HG03097 (cell line): ENCODE results near the gene RNF32.
"Not testable (repeated sequence)": the region's sequence is repeated elsewhere in the genome, so short reads cannot be mapped to it uniquely, and the experiment has no call there.

Source experiments
- ATAC-seq: cut with Tn5 transposase; IDR thresholded peaks from one replicate; pipeline ENCODE4 v1.9.1; 2021; ENCODE audit not compliant: unreplicated experiment, low FRiP score

RNF32 gene

GRCh38 chr7:156639426-156640256 is 933 bp upstream of the RNF32 start:
- no peak for ATAC-seq

- peak; percentile 41 for ATAC-seq
Observed at GRCh38 chr7:156640949-156641485, 443 bp downstream of the RNF32 start.

- ATAC-seq: no peak
Observed at GRCh38 chr7:156642306-156643045, 1.9 kb downstream of the RNF32 start.

GRCh38 chr7:156647330-156647729 is 6.8 kb downstream of the RNF32 start:
- not testable (repeated sequence) for ATAC-seq

GRCh38 chr7:156650042-156650441 is 9.5 kb downstream of the RNF32 start:
- ATAC-seq: no peak

GRCh38 chr7:156651474-156651873 is 10.9 kb downstream of the RNF32 start:
- ATAC-seq: no peak

- no peak for ATAC-seq
Observed at GRCh38 chr7:156652886-156653568, 12.5 kb downstream of the RNF32 start.

- ATAC-seq: no peak
Observed at GRCh38 chr7:156654511-156655234, 14.1 kb downstream of the RNF32 start.

GRCh38 chr7:156655251-156655650 is 14.7 kb downstream of the RNF32 start:
- no peak for ATAC-seq

GRCh38 chr7:156655983-156656382 is 15.4 kb downstream of the RNF32 start:
- no peak for ATAC-seq

- ATAC-seq: no peak
Observed at GRCh38 chr7:156656598-156656997, 16.0 kb downstream of the RNF32 start.

- no peak for ATAC-seq
Observed at GRCh38 chr7:156657681-156658080, 17.1 kb downstream of the RNF32 start.

- no peak for ATAC-seq
Observed at GRCh38 chr7:156659203-156659602, 18.6 kb downstream of the RNF32 start.

GRCh38 chr7:156659961-156660360 is 19.4 kb downstream of the RNF32 start:
- ATAC-seq: no peak

- ATAC-seq: no peak
Observed at GRCh38 chr7:156661637-156662036, 21.1 kb downstream of the RNF32 start.

- ATAC-seq: no peak
Observed at GRCh38 chr7:156662277-156662676, 21.7 kb downstream of the RNF32 start.

GRCh38 chr7:156665101-156665500 is 24.5 kb downstream of the RNF32 start:
- ATAC-seq: no peak

GRCh38 chr7:156666368-156667109 is 26.0 kb downstream of the RNF32 start:
- no peak for ATAC-seq

- no peak for ATAC-seq
Observed at GRCh38 chr7:156667110-156667426, 26.5 kb downstream of the RNF32 start.
